H9 (cell line): ENCODE measurements around the gene OR10T2. TPM values are rescaled to one million over a fixed set of nuclear protein-coding genes. Genes with fewer than 3 reads are reported as not detected.

ENCODE experiments used
- DNase-seq: peaks from one replicate; pipeline ENCODE4 v3.0.0-alpha.2; 2017
- H2AFZ ChIP-seq: one replicate; pipeline ENCODE4 v1.6.1; 2013; ENCODE audit warnings: mild to moderate bottlenecking, low read length, control low read depth, moderate library complexity
- H2AK5ac ChIP-seq: 2 replicates; pipeline ENCODE4 v1.6.1; 2013; ENCODE audit warnings: low read length, control low read depth, mixed read lengths; ENCODE audit not compliant: insufficient read length
- H2BK120ac ChIP-seq: one replicate; pipeline ENCODE4 v1.6.1; 2013; ENCODE audit warnings: low read depth, mild to moderate bottlenecking, low read length, control low read depth, inconsistent platforms; ENCODE audit not compliant: poor library complexity, severe bottlenecking
- H2BK12ac ChIP-seq: 2 replicates; pipeline ENCODE4 v1.6.1; 2013; ENCODE audit warnings: low read length, control low read depth, mixed read lengths, low read depth; ENCODE audit not compliant: insufficient read length
- H2BK15ac ChIP-seq: 2 replicates; pipeline ENCODE4 v1.6.1; 2013; ENCODE audit warnings: low read depth, low read length, control low read depth
- H2BK20ac ChIP-seq: one replicate; pipeline ENCODE4 v1.6.1; 2013; ENCODE audit warnings: low read depth, mild to moderate bottlenecking, low read length, control low read depth, inconsistent platforms; ENCODE audit not compliant: poor library complexity, severe bottlenecking
- H2BK5ac ChIP-seq: 2 replicates; pipeline ENCODE4 v1.6.1; 2013; ENCODE audit warnings: low read length, control low read depth, mixed read lengths; ENCODE audit not compliant: insufficient read length
- H3K14ac ChIP-seq: 2 replicates; pipeline ENCODE4 v1.6.1; 2013; ENCODE audit warnings: low read length, control low read depth; ENCODE audit not compliant: insufficient read depth
- H3K18ac ChIP-seq: 2 replicates; pipeline ENCODE4 v1.6.1; 2013; ENCODE audit warnings: low read depth, mild to moderate bottlenecking, mixed read lengths, low read length, control low read depth; ENCODE audit not compliant: insufficient read length
- H3K23ac ChIP-seq: 2 replicates; pipeline ENCODE4 v1.6.1; 2013; ENCODE audit warnings: low read length, control low read depth, mixed read lengths, low read depth; ENCODE audit not compliant: insufficient read length
- H3K23me2 ChIP-seq: 2 replicates; pipeline ENCODE4 v1.6.1; 2013; ENCODE audit warnings: low read depth, mild to moderate bottlenecking, mixed read lengths, low read length, control low read depth; ENCODE audit not compliant: insufficient read length, poor library complexity, severe bottlenecking
- H3K27ac ChIP-seq: 2 replicates; pipeline ENCODE4 v1.5.1; 2013; ENCODE audit warnings: low read length, control low read depth, mixed read lengths, low read depth; ENCODE audit not compliant: insufficient read length
- H3K27me3 ChIP-seq: 2 replicates; pipeline ENCODE4 v1.6.1; 2013; ENCODE audit warnings: low read length, control low read depth, inconsistent platforms; ENCODE audit not compliant: insufficient read depth
- H3K4ac ChIP-seq: 2 replicates; pipeline ENCODE4 v1.6.1; 2013; ENCODE audit warnings: low read depth, mild to moderate bottlenecking, control low read depth, inconsistent platforms, low read length, moderate library complexity
- H3K4me1 ChIP-seq: 2 replicates; pipeline ENCODE4 v1.6.1; 2013; ENCODE audit warnings: low read length, control low read depth, inconsistent platforms; ENCODE audit not compliant: insufficient read depth
- H3K4me2 ChIP-seq: 2 replicates; pipeline ENCODE4 v1.6.1; 2013; ENCODE audit warnings: low read length, control low read depth, mixed read lengths; ENCODE audit not compliant: insufficient read length, insufficient read depth
- H3K56ac ChIP-seq: 2 replicates; pipeline ENCODE4 v1.6.1; 2013; ENCODE audit warnings: low read depth, mild to moderate bottlenecking, mixed read lengths, low read length, control low read depth; ENCODE audit not compliant: insufficient read length
- H3K79me1 ChIP-seq: 2 replicates; pipeline ENCODE4 v1.6.1; 2013; ENCODE audit warnings: low read depth, mild to moderate bottlenecking, moderate library complexity, low read length, control low read depth, inconsistent platforms; ENCODE audit not compliant: insufficient read depth, poor library complexity, severe bottlenecking
- H3K79me2 ChIP-seq: 2 replicates; pipeline ENCODE4 v1.6.1; 2013; ENCODE audit warnings: low read length, control low read depth, inconsistent platforms; ENCODE audit not compliant: insufficient read depth
- H3K9ac ChIP-seq: 2 replicates; pipeline ENCODE4 v1.6.1; 2013; ENCODE audit warnings: low read length, control low read depth, mixed read lengths; ENCODE audit not compliant: insufficient read length; ENCODE audit errors: extremely low read depth
- H3K9me3 ChIP-seq: one replicate; pipeline ENCODE4 v1.6.1; 2013; ENCODE audit warnings: low read depth, low read length, inconsistent platforms; ENCODE audit not compliant: control insufficient read depth
- H3T11ph ChIP-seq: one replicate; pipeline ENCODE4 v1.6.1; 2013; ENCODE audit warnings: mild to moderate bottlenecking, low read length, control low read depth, inconsistent platforms
- H4K20me1 ChIP-seq: one replicate; pipeline ENCODE4 v1.6.1; 2013; ENCODE audit not compliant: control insufficient read depth, insufficient read length, insufficient read depth
- H4K5ac ChIP-seq: 2 replicates; pipeline ENCODE4 v1.6.1; 2013; ENCODE audit warnings: low read depth, mild to moderate bottlenecking, mixed read lengths, low read length, control low read depth; ENCODE audit not compliant: insufficient read length
- H4K8ac ChIP-seq: replicated peaks from 2 replicates; pipeline ENCODE4 v1.6.1; 2013; ENCODE audit warnings: low read length, control low read depth, mixed read lengths, low read depth; ENCODE audit not compliant: insufficient read length
- H4K91ac ChIP-seq: 2 replicates; pipeline ENCODE4 v1.6.1; 2013; ENCODE audit warnings: low read depth, mild to moderate bottlenecking, moderate library complexity, mixed read lengths, low read length, control low read depth; ENCODE audit not compliant: insufficient read length
- H3K27ac Mint-ChIP-seq, 3 experiments: 2 replicates in 2 of 3; 3 replicates in 1 of 3; pipeline ENCODE4 v1.8.0; 2020 to 2021; ENCODE audit warnings: mixed read lengths in 3 of 3, mild to moderate bottlenecking in 1 of 3, moderate library complexity in 1 of 3
- H3K27me3 Mint-ChIP-seq: 2 replicates; pipeline ENCODE4 v1.8.0; 2021; ENCODE audit warnings: low read depth, mild to moderate bottlenecking, moderate library complexity, mixed read lengths
- H3K36me3 Mint-ChIP-seq, 3 experiments: 2 replicates in 2 of 3; 3 replicates in 1 of 3; pipeline ENCODE4 v1.8.0; 2020 to 2021; ENCODE audit warnings: low read depth in 3 of 3, mixed read lengths in 3 of 3; ENCODE audit not compliant: insufficient read depth in 1 of 3
- H3K4me1 Mint-ChIP-seq, 2 experiments: 2 replicates each; pipeline ENCODE4 v1.8.0; 2020; ENCODE audit warnings: mixed read lengths in 2 of 2
- H3K4me3 Mint-ChIP-seq, 2 experiments: 2 replicates in 1 of 2; 3 replicates in 1 of 2; pipeline ENCODE4 v1.8.0; 2020 to 2021; ENCODE audit warnings: mild to moderate bottlenecking in 2 of 2, mixed read lengths in 2 of 2, moderate library complexity in 1 of 2
- H3K9me3 Mint-ChIP-seq, 2 experiments: 2 replicates in 1 of 2; 3 replicates in 1 of 2; pipeline ENCODE4 v1.8.0; 2020; ENCODE audit warnings: mild to moderate bottlenecking in 2 of 2, mixed read lengths in 2 of 2, moderate library complexity in 1 of 2
- WGBS: extraction: QIAGEN DNeasy Blood & Tissue Kit; methylation state at CpG from one replicate; pipeline ENCODE4 v1.1.7; 2013; ENCODE audit warnings: missing lambda C conversion rate, low lambda C conversion rate, mixed read lengths; ENCODE audit not compliant: insufficient read length; ENCODE audit errors: extremely low coverage; 5-methylcytosine and 5-hydroxymethylcytosine counted together
- total RNA-seq: library from RNA; stranded (reverse); gene quantifications from 2 replicates; pipeline ENCODE4 v1.2.1, GENCODE V29; 2021
- TF ChIP-seq, protein P1 (sequence below): fragments of 200-600 bp; sonication (generic); conservative IDR thresholded peaks from 3 replicates; pipeline ENCODE4 v1.8.0; 2021; ENCODE audit warnings: antibody characterized with exemption, mild to moderate bottlenecking

OR10T2 gene
- total RNA-seq, 1 experiment from 2014 or later = not detected

DNA sequence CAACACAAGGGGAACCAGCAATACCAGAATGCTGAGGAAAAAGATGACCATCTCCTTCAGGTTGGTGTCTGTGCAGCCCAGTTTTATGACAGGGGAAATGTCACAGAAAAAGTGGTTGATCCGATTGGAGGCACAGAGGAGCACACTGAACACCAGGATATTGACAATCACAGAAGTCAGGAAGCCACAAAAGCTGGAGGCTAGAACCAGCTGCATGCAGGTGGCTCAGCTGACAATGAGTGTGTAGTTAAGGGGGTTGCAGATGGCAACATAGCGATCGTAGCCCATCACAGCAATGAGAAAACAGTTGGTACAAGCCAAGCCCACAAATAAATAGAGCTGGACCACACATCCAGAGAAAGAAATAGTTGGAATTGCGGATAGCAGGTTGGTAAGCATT is 46.1 kb upstream of the OR10T2 start:
- Histone ChIP-seq H4K8ac (no peak overlapping the region), H3K9ac (no peak overlapping the region), H3K56ac (no peak overlapping the region), H3K4me1 (no peaks in the 10 kb centered on the region), H3K79me1 (no peaks in the 10 kb centered on the region), H2BK120ac (no peak overlapping the region), H3K27ac (no peak overlapping the region), H3K4me2 (no peak overlapping the region), H2AFZ (no peak overlapping the region), H2BK12ac (no peak overlapping the region), H2AK5ac (no peak overlapping the region), H3K79me2 (no peaks in the 10 kb centered on the region), H3K14ac (no peak overlapping the region), H4K91ac (no peak overlapping the region), H2BK15ac (no peak overlapping the region), H3K27me3 (no peaks in the 10 kb centered on the region), H2BK5ac (no peak overlapping the region), H3K23ac (no peak overlapping the region), H4K5ac (no peak overlapping the region), H4K20me1 (no peaks in the 10 kb centered on the region), H3K23me2 (no peaks in the 10 kb centered on the region), H2BK20ac (no peak overlapping the region), H3T11ph (no peak overlapping the region), H3K4ac (no peak overlapping the region), H3K9me3 (no peaks in the 10 kb centered on the region), H3K18ac (no peak overlapping the region)
- TF ChIP-seq, protein P1, sequence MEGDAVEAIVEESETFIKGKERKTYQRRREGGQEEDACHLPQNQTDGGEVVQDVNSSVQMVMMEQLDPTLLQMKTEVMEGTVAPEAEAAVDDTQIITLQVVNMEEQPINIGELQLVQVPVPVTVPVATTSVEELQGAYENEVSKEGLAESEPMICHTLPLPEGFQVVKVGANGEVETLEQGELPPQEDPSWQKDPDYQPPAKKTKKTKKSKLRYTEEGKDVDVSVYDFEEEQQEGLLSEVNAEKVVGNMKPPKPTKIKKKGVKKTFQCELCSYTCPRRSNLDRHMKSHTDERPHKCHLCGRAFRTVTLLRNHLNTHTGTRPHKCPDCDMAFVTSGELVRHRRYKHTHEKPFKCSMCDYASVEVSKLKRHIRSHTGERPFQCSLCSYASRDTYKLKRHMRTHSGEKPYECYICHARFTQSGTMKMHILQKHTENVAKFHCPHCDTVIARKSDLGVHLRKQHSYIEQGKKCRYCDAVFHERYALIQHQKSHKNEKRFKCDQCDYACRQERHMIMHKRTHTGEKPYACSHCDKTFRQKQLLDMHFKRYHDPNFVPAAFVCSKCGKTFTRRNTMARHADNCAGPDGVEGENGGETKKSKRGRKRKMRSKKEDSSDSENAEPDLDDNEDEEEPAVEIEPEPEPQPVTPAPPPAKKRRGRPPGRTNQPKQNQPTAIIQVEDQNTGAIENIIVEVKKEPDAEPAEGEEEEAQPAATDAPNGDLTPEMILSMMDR = no peak
- H3K27me3 Mint-ChIP-seq = no peaks in the 10 kb centered on the region
- H3K4me3 Mint-ChIP-seq = no peak overlapping the region
- H3K36me3 Mint-ChIP-seq = no peaks in the 10 kb centered on the region
- H3K4me1 Mint-ChIP-seq = no peaks in the 10 kb centered on the region
- WGBS = no CpG with 5 or more reads among the region's 4 CpGs
- H3K9me3 Mint-ChIP-seq = no peaks in the 10 kb centered on the region; a peak in 1 of 5 replicates
- no peak overlapping the region; a peak in 1 of 7 replicates for H3K27ac Mint-ChIP-seq
- no peak for DNase-seq
